H1 (cell line): ENCODE results near the gene RAB43. TPM values are rescaled to one million over a fixed set of nuclear protein-coding genes. Genes with fewer than 3 reads are reported as not detected.

Experiments
- CTCF ChIA-PET: fragments of 300-600 bp; sonication (Branson Sonifier 250); formaldehyde crosslinking; loops from one replicate; lab custom pipeline; 2021; ENCODE audit not compliant: partially characterized antibody; lab: Charles Lee
- POLR2A ChIA-PET: fragments of 300-600 bp; sonication (Branson Sonifier 250); formaldehyde crosslinking; loops from one replicate; lab custom pipeline; 2021; ENCODE audit warnings: inconsistent platforms; ENCODE audit not compliant: partially characterized antibody; lab: Charles Lee
- DNase-seq, 2 experiments: peaks; one replicate each; pipeline versions ENCODE4 v3.0.0 to v3.0.0-alpha.2; 2010 to 2022; ENCODE audit warnings: low spot score in 2 of 2, low read depth in 1 of 2, mixed read lengths in 1 of 2
- FAIRE-seq: peaks from 2 replicates; lab custom pipeline; 2011; peaks lifted over from hg19 to GRCh38; lab: Jason Lieb, UNC
- H2AFZ ChIP-seq: 2 replicates; pipeline ENCODE4 v1.8.1; 2012; ENCODE audit warnings: low read length, inconsistent platforms
- H2AK5ac ChIP-seq: 2 replicates; pipeline ENCODE4 v1.6.1; 2013; ENCODE audit warnings: low read depth, low read length
- H2BK120ac ChIP-seq: replicated peaks from 2 replicates; pipeline ENCODE3; 2013; ENCODE audit warnings: low read depth, low read length, inconsistent platforms
- H2BK12ac ChIP-seq: 2 replicates; pipeline ENCODE4 v1.6.1; 2013; ENCODE audit warnings: low read depth, low read length
- H2BK15ac ChIP-seq: 2 replicates; pipeline ENCODE4 v1.6.1; 2013; ENCODE audit warnings: low read length
- H2BK20ac ChIP-seq: 2 replicates; pipeline ENCODE4 v1.6.1; 2013; ENCODE audit warnings: low read length
- H2BK5ac ChIP-seq: 2 replicates; pipeline ENCODE4 v1.6.1; 2013; ENCODE audit warnings: low read depth, low read length
- H3K14ac ChIP-seq: 2 replicates; pipeline ENCODE4 v1.6.1; 2013; ENCODE audit warnings: inconsistent platforms; ENCODE audit not compliant: insufficient read length
- H3K18ac ChIP-seq: 2 replicates; pipeline ENCODE4 v1.6.1; 2013; ENCODE audit warnings: low read length; ENCODE audit errors: extremely low read depth
- H3K23ac ChIP-seq: 2 replicates; pipeline ENCODE4 v1.6.1; 2013; ENCODE audit warnings: inconsistent platforms; ENCODE audit not compliant: insufficient read length
- H3K23me2 ChIP-seq: 2 replicates; pipeline ENCODE4 v1.6.1; 2013; ENCODE audit warnings: low read depth, low read length
- H3K27ac ChIP-seq: 2 replicates; pipeline ENCODE4 v1.6.1; 2011; ENCODE audit warnings: low read depth, low read length, inconsistent platforms
- H3K27me3 ChIP-seq, 4 experiments: replicated peaks in 1 of 4; 1 replicate in 1 of 4; 2 replicates in 3 of 4; pipeline versions ENCODE4 v1.6.1 to v1.8.1; 2011 to 2013; ENCODE audit warnings: low read length in 3 of 4, mild to moderate bottlenecking in 3 of 4, inconsistent platforms in 2 of 4, mixed read lengths in 2 of 4, moderate library complexity in 1 of 4; ENCODE audit not compliant: control insufficient read depth in 3 of 4, insufficient read depth in 3 of 4; ENCODE audit errors: extremely low read depth in 1 of 4
- H3K36me3 ChIP-seq, 4 experiments: 2 replicates each; pipeline versions ENCODE4 v1.6.1 to v1.8.1; 2011 to 2013; ENCODE audit warnings: mild to moderate bottlenecking in 4 of 4, low read length in 3 of 4, moderate library complexity in 2 of 4, control low read depth in 1 of 4, inconsistent platforms in 1 of 4; ENCODE audit not compliant: insufficient read depth in 4 of 4, control insufficient read depth in 2 of 4
- H3K4ac ChIP-seq: replicated peaks from 2 replicates; pipeline ENCODE3; 2013; ENCODE audit warnings: low read length, low read depth, mixed read lengths, inconsistent platforms; ENCODE audit not compliant: insufficient read length
- H3K4me1 ChIP-seq, 4 experiments: replicated peaks in 1 of 4; 1 replicate in 1 of 4; 2 replicates in 3 of 4; pipeline versions ENCODE4 v1.6.1 to v1.8.1; 2011 to 2013; ENCODE audit warnings: low read length in 3 of 4, inconsistent platforms in 2 of 4, mixed read lengths in 1 of 4; ENCODE audit not compliant: insufficient read depth in 4 of 4, control insufficient read depth in 3 of 4
- H3K4me2 ChIP-seq, 2 experiments: 2 replicates each; pipeline versions ENCODE4 v1.6.1 to v1.8.1; 2011 to 2013; ENCODE audit warnings: low read depth in 2 of 2, low read length in 2 of 2, control low read depth in 1 of 2, inconsistent platforms in 1 of 2, mild to moderate bottlenecking in 1 of 2; ENCODE audit not compliant: insufficient read depth in 1 of 2
- H3K4me3 ChIP-seq, 4 experiments: fragments of 200-600, 300-600 bp in 1 of 4; sonication (generic), shearing (Covaris generic), sonication (Bioruptor Twin) in 1 of 4; 2 replicates each; pipeline versions ENCODE4 v1.5.1 to v1.8.1; 2011 to 2016; ENCODE audit warnings: low read length in 4 of 4, low read depth in 3 of 4, control low read depth in 2 of 4, inconsistent platforms in 2 of 4, mild to moderate bottlenecking in 2 of 4, mixed read lengths in 1 of 4, moderate library complexity in 1 of 4; ENCODE audit not compliant: insufficient read depth in 2 of 4; ENCODE audit errors: extremely low read depth in 1 of 4
- H3K56ac ChIP-seq: replicated peaks from 2 replicates; pipeline ENCODE3; 2013; ENCODE audit warnings: low read depth, mild to moderate bottlenecking, mixed read lengths, low read length, inconsistent platforms; ENCODE audit not compliant: insufficient read length
- H3K79me1 ChIP-seq: 2 replicates; pipeline ENCODE4 v1.6.1; 2013; ENCODE audit warnings: low read depth, low read length, control low read depth
- H3K79me2 ChIP-seq, 2 experiments: 2 replicates each; pipeline versions ENCODE4 v1.6.1 to v1.8.1; 2012 to 2013; ENCODE audit warnings: low read length in 2 of 2, mild to moderate bottlenecking in 2 of 2, inconsistent platforms in 1 of 2; ENCODE audit not compliant: insufficient read depth in 2 of 2, control insufficient read depth in 1 of 2
- H3K9ac ChIP-seq, 4 experiments: replicated peaks in 1 of 4; 1 replicate in 1 of 4; 2 replicates in 3 of 4; pipeline versions ENCODE4 v1.6.1 to v1.8.1; 2011 to 2013; ENCODE audit warnings: low read depth in 3 of 4, low read length in 3 of 4, control low read depth in 2 of 4, mild to moderate bottlenecking in 2 of 4, moderate library complexity in 2 of 4, inconsistent platforms in 1 of 4; ENCODE audit errors: extremely low read depth in 1 of 4
- H3K9me3 ChIP-seq, 2 experiments: 2 replicates each; pipeline versions ENCODE4 v1.6.1 to v1.8.1; 2012 to 2013; ENCODE audit warnings: mild to moderate bottlenecking in 2 of 2, moderate library complexity in 2 of 2, control low read depth in 1 of 2, inconsistent platforms in 1 of 2, low read depth in 1 of 2, low read length in 1 of 2, mixed read lengths in 1 of 2; ENCODE audit not compliant: insufficient read depth in 2 of 2
- H4K20me1 ChIP-seq, 2 experiments: replicated peaks in 1 of 2; 2 replicates each; pipeline versions ENCODE3 to v1.8.1; 2011 to 2013; ENCODE audit warnings: inconsistent platforms in 2 of 2, low read length in 2 of 2, mild to moderate bottlenecking in 1 of 2; ENCODE audit not compliant: insufficient read depth in 2 of 2, control insufficient read depth in 1 of 2
- H4K5ac ChIP-seq: 2 replicates; pipeline ENCODE4 v1.6.1; 2013; ENCODE audit warnings: low read length, low read depth, mixed read lengths, inconsistent platforms; ENCODE audit not compliant: insufficient read length
- H4K8ac ChIP-seq: 2 replicates; pipeline ENCODE4 v1.8.0; 2013; ENCODE audit warnings: mild to moderate bottlenecking, moderate library complexity, low read length, inconsistent platforms; ENCODE audit not compliant: insufficient read depth; ENCODE audit errors: extremely low read depth
- H4K91ac ChIP-seq: replicated peaks from 2 replicates; pipeline ENCODE3; 2013; ENCODE audit warnings: low read length, mixed read lengths, inconsistent platforms; ENCODE audit not compliant: insufficient read length
- BCL11A ChIP-seq, 2 experiments: IDR thresholded peaks; one replicate each; pipeline ENCODE4 v1.6.1; 2011; ENCODE audit warnings: low read depth in 2 of 2, low read length in 2 of 2, mild to moderate bottlenecking in 2 of 2
- CREB1 ChIP-seq: IDR thresholded peaks from 2 replicates; pipeline ENCODE4 v1.6.1; 2012; ENCODE audit warnings: inconsistent platforms
- CTBP2 ChIP-seq: IDR thresholded peaks from 2 replicates; pipeline ENCODE4 v1.7.0; 2011; ENCODE audit warnings: borderline replicate concordance, mild to moderate bottlenecking, moderate library complexity, mixed read lengths, low read length; ENCODE audit not compliant: insufficient read depth, insufficient read length
- EZH2 ChIP-seq: fragments of 200-600 bp; sonication (generic); IDR thresholded peaks from 2 replicates; pipeline ENCODE4 v1.7.1; 2012; ENCODE audit warnings: low read depth, mild to moderate bottlenecking, moderate library complexity, low read length, inconsistent platforms; ENCODE audit not compliant: severe bottlenecking
- KDM1A ChIP-seq: fragments of 200-600, 300-600 bp; sonication (generic); IDR thresholded peaks from 2 replicates; pipeline ENCODE4 v1.7.1; 2016; ENCODE audit warnings: mild to moderate bottlenecking, low read length, borderline replicate concordance
- NANOG ChIP-seq: IDR thresholded peaks from 2 replicates; pipeline ENCODE4 v1.6.1; 2011; ENCODE audit warnings: low read length, low read depth, mild to moderate bottlenecking, inconsistent platforms; ENCODE audit not compliant: insufficient read depth, poor library complexity, severe bottlenecking
- PHF8 ChIP-seq: fragments of 200-600 bp; sonication (generic); conservative IDR thresholded peaks from 2 replicates; pipeline ENCODE4 v1.7.1; 2012; ENCODE audit warnings: low read depth, mild to moderate bottlenecking, inconsistent platforms, low read length, moderate library complexity
- POU5F1 ChIP-seq: IDR thresholded peaks from 2 replicates; pipeline ENCODE4 v1.6.1; 2011; ENCODE audit warnings: low read depth, mild to moderate bottlenecking, low read length, moderate library complexity
- RNF2 ChIP-seq: fragments of 200-900, 300-1000 bp; sonication (generic); IDR thresholded peaks from 2 replicates; pipeline ENCODE4 v1.7.1; 2016; ENCODE audit warnings: borderline replicate concordance, low read depth, mild to moderate bottlenecking, antibody characterized with exemption, low read length; ENCODE audit not compliant: poor library complexity, severe bottlenecking; ENCODE audit errors: missing control alignments
- RXRA ChIP-seq: IDR thresholded peaks from 2 replicates; pipeline ENCODE4 v1.6.1; 2011; ENCODE audit warnings: low read depth, mild to moderate bottlenecking, low read length, moderate library complexity; ENCODE audit not compliant: insufficient read depth
- SP4 ChIP-seq: IDR thresholded peaks from 2 replicates; pipeline ENCODE4 v1.6.1; 2012; ENCODE audit warnings: low read length, inconsistent platforms
- TEAD4 ChIP-seq: IDR thresholded peaks from 2 replicates; pipeline ENCODE4 v1.6.1; 2012; ENCODE audit warnings: low read depth, low read length, inconsistent platforms, mixed read lengths
- WGBS, 2 experiments: shearing (Covaris generic) in 1 of 2; methylation state at CpG; one replicate each; pipeline versions ENCODE4 v1.1.6 to v1.1.7; 2013 to 2015; ENCODE audit warnings: low lambda C conversion rate in 2 of 2, mixed read lengths in 2 of 2, inconsistent platforms in 1 of 2, low coverage in 1 of 2, missing lambda C conversion rate in 1 of 2; ENCODE audit not compliant: insufficient replicate concordance in 2 of 2, insufficient coverage in 1 of 2, insufficient read length in 1 of 2; ENCODE audit errors: extremely low coverage in 1 of 2, missing lambda C conversion rate in 1 of 2; 5-methylcytosine and 5-hydroxymethylcytosine counted together
- polyA plus RNA-seq, 7 experiments: library from polyadenylated mRNA; depleted of rRNA in 3 of 7; stranded (reverse) in 5 of 7; unstranded in 2 of 7; fragments of >200 nt in 5 of 7; fragments of 200-250 nt in 2 of 7; gene quantifications; 1 replicate in 5 of 7; 2 replicates in 1 of 7; 4 replicates in 1 of 7; pipeline versions ENCODE4 v1.2.1 to v1.2.3, GENCODE V29; 2011 to 2013; ENCODE audit warnings: missing spikeins in 2 of 7, mixed read lengths in 2 of 7
- total RNA-seq: library from RNA; stranded (reverse); fragmentation: NEBNext Ultra II Directional; extraction: Animal tissue kit (Norgen Biotek cat#: 25700); gene quantifications from 2 replicates; pipeline ENCODE4 v1.2.1, GENCODE V29; 2021

Gene RAB43
- total and polyA plus RNA-seq, 2 of the 8 experiments (the other 6 are each of a cell fraction or from before 2014, with no cell fraction given) = 13.1 to 19.4 TPM

DNA sequence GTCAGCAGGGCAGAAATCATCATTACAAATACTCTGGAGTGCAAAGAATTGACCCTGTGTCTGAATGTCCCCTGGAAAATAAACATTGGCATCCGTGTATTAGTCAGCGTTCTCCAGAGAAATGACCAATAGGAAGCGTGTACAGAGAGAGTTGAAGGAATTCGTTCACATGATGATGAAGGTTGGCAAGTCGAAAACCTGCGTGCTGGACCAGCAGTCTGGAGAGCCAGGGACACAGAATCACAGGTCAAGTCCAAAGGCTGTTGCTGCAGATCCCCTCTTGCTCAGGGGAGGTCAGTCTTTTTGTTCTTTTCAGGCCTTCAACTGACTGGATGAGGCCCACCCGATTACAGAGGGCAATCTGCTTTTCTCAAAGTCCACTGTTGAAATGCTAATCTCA, 44.4 kb downstream of the RAB43 start:
- Histone ChIP-seq H3K23ac (no peak overlapping the region), H2AK5ac (no peak overlapping the region), H3K27ac (no peak overlapping the region), H3K79me1 (no peaks in the 10 kb centered on the region), H2BK5ac (no peak overlapping the region), H2BK20ac (no peak overlapping the region), H3K36me3 (no peaks in the 10 kb centered on the region), H3K9me3 (no peaks in the 10 kb centered on the region), H2BK12ac (no peak overlapping the region), H4K20me1 (no peaks in the 10 kb centered on the region), H3K56ac (no peak overlapping the region), H4K5ac (no peak overlapping the region), H3K14ac (no peak overlapping the region), H3K23me2 (no peaks in the 10 kb centered on the region), H3K18ac (no peak overlapping the region), H3K4me1 (no peaks in the 10 kb centered on the region), H4K8ac (no peak overlapping the region), H2BK120ac (no peak overlapping the region), H2AFZ (no peak overlapping the region), H3K4me3 (no peak overlapping the region), H3K4me2 (no peak overlapping the region), H4K91ac (no peak overlapping the region), H2BK15ac (no peak overlapping the region), H3K4ac (no peak overlapping the region), H3K27me3 (no peaks in the 10 kb centered on the region), H3K9ac (no peak overlapping the region), H3K79me2 (no peaks in the 10 kb centered on the region)
- ChIA-PET POLR2A (no interaction called here), CTCF (interaction anchor here (0.6 to 2.3 kb wide), 2 partner anchors 24 to 189 kb away, joined by 3 to 11 read pairs; no protein-coding TSS in a partner anchor)
- DNase-seq (no peak), FAIRE-seq (no peak)
- no peak for TF ChIP-seq SP4
- TF ChIP-seq POU5F1 = no peak
- TF ChIP-seq KDM1A = no peak
- no peak for TF ChIP-seq EZH2
- TF ChIP-seq NANOG = no peak
- TF ChIP-seq RXRA = no peak
- TF ChIP-seq RNF2 = no peak
- no peak for TF ChIP-seq CTBP2
- TF ChIP-seq CREB1 = no peak
- no peak for TF ChIP-seq PHF8
- TF ChIP-seq TEAD4 = no peak
- no peak for TF ChIP-seq BCL11A (IDR thresholded peaks at IDR 0.05; ENCODE audit: low read depth in 2 of 2, low read length in 2 of 2)
- WGBS, 2 experiments = 88% methylated on average over 7 of the region's 7 CpGs; no CpG with 5 or more reads in 1 of the 2 experiments
